NT2/D1 (cell line): ENCODE data around the gene JOSD2.

Experiments used
- DNase-seq: peaks from one replicate; pipeline ENCODE4 v3.0.0-alpha.2; 2011; ENCODE audit warnings: low read depth, low spot score
- H3K27me3 ChIP-seq: 2 replicates; pipeline ENCODE4 v1.6.0; 2011; ENCODE audit warnings: mild to moderate bottlenecking; ENCODE audit not compliant: insufficient read length, insufficient read depth
- H3K36me3 ChIP-seq: 2 replicates; pipeline ENCODE4 v1.6.1; 2011; ENCODE audit warnings: mild to moderate bottlenecking, low read length, mixed read lengths; ENCODE audit not compliant: insufficient read depth, insufficient read length
- H3K4me1 ChIP-seq: 2 replicates; pipeline ENCODE4 v1.5.1; 2011; ENCODE audit not compliant: insufficient read depth, insufficient read length
- H3K4me3 ChIP-seq: 2 replicates; pipeline ENCODE4 v1.5.1; 2011; ENCODE audit warnings: low read depth; ENCODE audit not compliant: insufficient read length
- H3K9ac ChIP-seq: 2 replicates; pipeline ENCODE4 v1.6.0; 2011; ENCODE audit warnings: low read depth; ENCODE audit not compliant: insufficient read length
- H3K9me3 ChIP-seq: 2 replicates; pipeline ENCODE4 v1.5.1; 2011; ENCODE audit warnings: mild to moderate bottlenecking, low read length; ENCODE audit not compliant: insufficient read depth
- SUZ12 ChIP-seq: IDR thresholded peaks from 2 replicates; pipeline ENCODE4 v1.6.1; 2011; ENCODE audit not compliant: insufficient read length, insufficient read depth; ENCODE audit errors: extremely low read depth
- YY1 ChIP-seq: IDR thresholded peaks from 2 replicates; pipeline ENCODE4 v1.6.1; 2011; ENCODE audit not compliant: insufficient read length, insufficient read depth
- ZNF274 ChIP-seq: IDR thresholded peaks from 2 replicates; pipeline ENCODE4 v1.6.1; 2011; ENCODE audit warnings: mild to moderate bottlenecking, low read depth, low read length

Gene JOSD2

GRCh38 chr19:50466706-50467039, 44.3 kb downstream of the JOSD2 start:
- Histone ChIP-seq H3K4me3 (no peak overlapping the region), H3K4me1 (no peaks in the 10 kb centered on the region), H3K9me3 (no peaks in the 10 kb centered on the region), H3K9ac (no peak overlapping the region), H3K36me3 (no peaks in the 10 kb centered on the region), H3K27me3 (no peaks in the 10 kb centered on the region)
- TF ChIP-seq ZNF274 (no peak), YY1 (no peak), SUZ12 (no peak)
- DNase-seq, result no peak

GRCh38 chr19:50465986-50466705, 44.8 kb downstream of the JOSD2 start:
- Histone ChIP-seq H3K27me3 (no peaks in the 10 kb centered on the region), H3K36me3 (no peaks in the 10 kb centered on the region), H3K4me1 (no peaks in the 10 kb centered on the region), H3K9ac (no peak overlapping the region), H3K9me3 (no peaks in the 10 kb centered on the region), H3K4me3 (no peak overlapping the region)
- TF ChIP-seq SUZ12, result no peak
- TF ChIP-seq YY1, result no peak
- TF ChIP-seq ZNF274, result no peak
- DNase-seq, result no peak

GRCh38 chr19:50465000-50465399, 46.0 kb downstream of the JOSD2 start:
- Histone ChIP-seq H3K4me3 (no peak overlapping the region), H3K9ac (no peak overlapping the region), H3K27me3 (no peaks in the 10 kb centered on the region), H3K36me3 (no peaks in the 10 kb centered on the region), H3K4me1 (no peaks in the 10 kb centered on the region), H3K9me3 (no peaks in the 10 kb centered on the region)
- no peak for TF ChIP-seq SUZ12
- no peak for TF ChIP-seq ZNF274
- no peak for DNase-seq

- H3K27me3 ChIP-seq, result no peaks in the 10 kb centered on the region
- H3K4me1 ChIP-seq, result no peaks in the 10 kb centered on the region
- TF ChIP-seq YY1 (no peak), ZNF274 (no peak)
- no peak overlapping the region for H3K4me3 ChIP-seq
- no peak overlapping the region for H3K9ac ChIP-seq
- no peaks in the 10 kb centered on the region for H3K9me3 ChIP-seq
- no peak for DNase-seq
- no peaks in the 10 kb centered on the region for H3K36me3 ChIP-seq
Measured at GRCh38 chr19:50464348-50464747, 46.6 kb downstream of the JOSD2 start.

- Histone ChIP-seq H3K9me3 (no peaks in the 10 kb centered on the region), H3K4me1 (no peaks in the 10 kb centered on the region), H3K27me3 (no peaks in the 10 kb centered on the region), H3K4me3 (no peak overlapping the region), H3K9ac (no peak overlapping the region), H3K36me3 (no peaks in the 10 kb centered on the region)
- TF ChIP-seq ZNF274 (no peak), YY1 (no peak), SUZ12 (no peak)
- DNase-seq, result no peak
Measured at GRCh38 chr19:50462970-50463369, 48.0 kb downstream of the JOSD2 start.

GRCh38 chr19:50461066-50461875, 49.7 kb downstream of the JOSD2 start:
- H3K27me3 ChIP-seq, result no peaks in the 10 kb centered on the region
- H3K9ac ChIP-seq, result peak overlapping the region; percentile 42
- H3K9me3 ChIP-seq, result no peaks in the 10 kb centered on the region
- no peak overlapping the region for H3K4me3 ChIP-seq
- peak; percentile 43 for DNase-seq
- H3K36me3 ChIP-seq, result no peaks in the 10 kb centered on the region
- no peak for TF ChIP-seq SUZ12
- TF ChIP-seq ZNF274, result no peak
- no peak for TF ChIP-seq YY1
- H3K4me1 ChIP-seq, result no peaks in the 10 kb centered on the region

- no peak for TF ChIP-seq ZNF274
- H3K4me1 ChIP-seq, result no peaks in the 10 kb centered on the region
- no peaks in the 10 kb centered on the region for H3K36me3 ChIP-seq
- no peak overlapping the region for H3K9ac ChIP-seq
- H3K4me3 ChIP-seq, result no peak overlapping the region
- H3K27me3 ChIP-seq, result no peaks in the 10 kb centered on the region
- no peak for DNase-seq
- no peaks in the 10 kb centered on the region for H3K9me3 ChIP-seq
Measured at GRCh38 chr19:50460161-50460765, 50.7 kb downstream of the JOSD2 start.
